Hypothalamus (tissue), 51 donors: Measurements from ENCODE around the gene ATP4B.
A peak's percentile ranks its signal among the peaks of the same experiment; 100 is the strongest.

Experiments
- DNase-seq, 51 donors: peaks; one replicate each; lab custom pipeline; 2025; lab: John Stamatoyannopoulos, UW

ATP4B gene

GRCh38 chr13:113656831-113657671 lies 947 bp downstream of the ATP4B start:
- no peak for DNase-seq

- no peak for DNase-seq
Measured at GRCh38 chr13:113656003-113656588, 1.9 kb downstream of the ATP4B start.

GRCh38 chr13:113655346-113656002 lies 2.5 kb downstream of the ATP4B start:
- no peak for DNase-seq

GRCh38 chr13:113654591-113655345 lies 3.2 kb downstream of the ATP4B start:
- DNase-seq = no peak

- DNase-seq = no peak
Measured at GRCh38 chr13:113654175-113654560, 3.8 kb downstream of the ATP4B start.

GRCh38 chr13:113653264-113654174 lies 4.5 kb downstream of the ATP4B start:
- peak in 1 of 51 donors; percentile 5 for DNase-seq

- DNase-seq = no peak
Measured at GRCh38 chr13:113652404-113653263, 5.4 kb downstream of the ATP4B start.

- DNase-seq = no peak
Measured at GRCh38 chr13:113651511-113652403, 6.2 kb downstream of the ATP4B start.

- DNase-seq = no peak
Measured at GRCh38 chr13:113650731-113651148, 7.3 kb downstream of the ATP4B start.

- DNase-seq = no peak
Measured at GRCh38 chr13:113650275-113650674, 7.7 kb downstream of the ATP4B start.

GRCh38 chr13:113649212-113649611 lies 8.8 kb downstream of the ATP4B start:
- no peak for DNase-seq

- no peak for DNase-seq
Measured at GRCh38 chr13:113648216-113648610, 9.8 kb downstream of the ATP4B start.

GRCh38 chr13:113647351-113648215 lies 10.4 kb downstream of the ATP4B start:
- DNase-seq = peak; percentile 28 to 96 (median 87)

GRCh38 chr13:113646921-113647340 lies 11.1 kb downstream of the ATP4B start:
- DNase-seq = no peak

- DNase-seq = no peak
Measured at GRCh38 chr13:113646376-113646775, 11.6 kb downstream of the ATP4B start.

- DNase-seq = no peak
Measured at GRCh38 chr13:113645329-113645728, 12.7 kb downstream of the ATP4B start.

GRCh38 chr13:113644800-113645199 lies 13.2 kb downstream of the ATP4B start:
- DNase-seq = no peak
